Adrenal gland (tissue), 5 donors: Measurements from ENCODE around the gene GPRC5D.

Experiments used
- CTCF ChIP-seq, 6 experiments: fragments of 450-650 bp in 4 of 6; fragments of 200-600 bp in 2 of 6; sonication (generic) in 1 of 6; IDR thresholded peaks; 1 replicate in 5 of 6; 2 replicates in 1 of 6; pipeline versions ENCODE4 v1.5.1 to v1.8.0; 2016 to 2021; ENCODE audit warnings: antibody characterized with exemption in 6 of 6, mild to moderate bottlenecking in 2 of 6, moderate library complexity in 1 of 6
- POLR2A ChIP-seq, 2 donors: fragments of 450-650 bp; IDR thresholded peaks; one replicate each; pipeline ENCODE4 v1.6.1; 2017; ENCODE audit warnings: antibody characterized with exemption in 2 of 2, mild to moderate bottlenecking in 2 of 2, moderate library complexity in 1 of 2
- donor health status: DM: no; HTN: no; CAD: no.

DNA sequence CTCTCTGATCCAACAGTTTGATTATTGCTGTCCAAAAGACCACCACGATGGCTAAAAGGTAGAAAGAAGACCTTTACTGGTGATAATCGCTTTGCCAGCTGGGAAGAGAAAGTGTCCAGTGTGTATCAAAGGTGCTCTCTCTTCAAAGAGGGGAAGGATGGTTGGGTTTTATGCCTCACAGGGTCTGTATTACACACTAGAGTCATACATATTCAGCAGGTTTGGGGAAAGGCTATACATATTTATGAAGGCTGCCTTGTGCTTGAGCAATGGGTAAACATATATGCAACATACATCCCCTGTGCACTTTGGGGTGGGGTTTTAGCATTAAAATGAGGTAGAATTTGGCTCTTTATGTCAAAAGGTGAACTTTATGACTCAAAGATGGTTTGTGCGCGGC, 18.2 kb downstream of the GPRC5D start:
- TF ChIP-seq POLR2A (IDR thresholded peaks at IDR 0.05) = no peak
- TF ChIP-seq CTCF (IDR thresholded peaks at IDR 0.05) = no peak
